Kidney (tissue), 14 donors: Measurements from ENCODE around the gene DCLRE1B. TPM values are rescaled to one million over a fixed set of nuclear protein-coding genes. Genes with fewer than 3 reads are reported as not detected.

Experiments used
- DNase-seq, 5 donors: peaks; one replicate each; pipeline ENCODE4 v3.0.0-alpha.2; 2013 to 2020
- FAIRE-seq: peaks from 2 replicates; lab custom pipeline; 2012; peaks lifted over from hg19 to GRCh38; lab: Jason Lieb, UNC
- H3K27ac ChIP-seq, 2 donors: one replicate each; pipeline ENCODE4 v1.7.0; 2013; ENCODE audit warnings: low read depth in 2 of 2, low read length in 2 of 2, inconsistent platforms in 1 of 2
- H3K27me3 ChIP-seq: one replicate; pipeline ENCODE4 v1.7.1; 2013; ENCODE audit warnings: low read length, inconsistent platforms; ENCODE audit not compliant: control insufficient read depth, insufficient read depth
- H3K36me3 ChIP-seq, 3 donors: one replicate each; pipeline versions ENCODE4 v1.7.0 to v1.7.1; 2013; ENCODE audit warnings: low read length in 3 of 3, control low read depth in 1 of 3, inconsistent platforms in 1 of 3; ENCODE audit not compliant: insufficient read depth in 3 of 3, control insufficient read depth in 2 of 3
- H3K4me1 ChIP-seq, 3 donors: one replicate each; pipeline versions ENCODE4 v1.7.0 to v1.7.1; 2013; ENCODE audit warnings: low read length in 3 of 3, inconsistent platforms in 1 of 3, low read depth in 1 of 3; ENCODE audit not compliant: control insufficient read depth in 2 of 3, insufficient read depth in 2 of 3
- H3K4me3 ChIP-seq, 3 donors: one replicate each; pipeline versions ENCODE4 v1.7.0 to v1.8.1; 2013; ENCODE audit warnings: low read length in 3 of 3, control low read depth in 1 of 3, inconsistent platforms in 1 of 3
- H3K9ac ChIP-seq, 3 donors: one replicate each; pipeline versions ENCODE4 v1.7.0 to v1.7.1; 2013; ENCODE audit warnings: low read length in 3 of 3, control low read depth in 1 of 3, inconsistent platforms in 1 of 3
- H3K9me3 ChIP-seq, 3 donors: one replicate each; pipeline versions ENCODE4 v1.7.0 to v1.7.1; 2013; ENCODE audit warnings: low read length in 3 of 3, control low read depth in 1 of 3, inconsistent platforms in 1 of 3; ENCODE audit not compliant: control insufficient read depth in 2 of 3, insufficient read depth in 1 of 3
- intact Hi-C: fragments of 100-400 bp; cut with DNase I; formaldehyde crosslinking; loops from one replicate; pipeline ENCODE4 v1.11.1; 2022
- polyA plus RNA-seq: library from polyadenylated mRNA; stranded (reverse); fragments of 350-450 nt; fragmentation: Illumina TruSeq; extraction: RNeasy Lipid Tissue Mini Kit (QIAGEN cat#74804); gene quantifications from one replicate; pipeline ENCODE4 v1.2.3, GENCODE V29; 2014; ENCODE audit warnings: low read depth, low replicate concordance; ENCODE audit not compliant: insufficient read depth
- total RNA-seq: library from RNA; stranded (reverse); fragmentation: NEBNext Ultra II Directional; extraction: Animal tissue kit (Norgen Biotek cat#: 25700); gene quantifications from one replicate; pipeline ENCODE4 v1.2.1, GENCODE V29; 2021
- TF ChIP-seq, protein P1 (sequence below): IDR thresholded peaks from 3 replicates; pipeline ENCODE4 v1.5.1; 2012; ENCODE audit warnings: mild to moderate bottlenecking, moderate library complexity, borderline replicate concordance; ENCODE audit not compliant: insufficient read depth; ENCODE audit errors: extremely low read depth
- donor health status: control.
- donor health status: control.
- donor health status: control.
- donor health status: control.
- donor health status: control.
- donor health status: DM: yes; HTN: yes; CAD: no.
- donor health status: Normal renal cell carcinoma (clear cell type).

The DCLRE1B gene
- total and polyA plus RNA-seq, 2 donors from 2014 or later = 1.4 to 6.1 TPM

DNA sequence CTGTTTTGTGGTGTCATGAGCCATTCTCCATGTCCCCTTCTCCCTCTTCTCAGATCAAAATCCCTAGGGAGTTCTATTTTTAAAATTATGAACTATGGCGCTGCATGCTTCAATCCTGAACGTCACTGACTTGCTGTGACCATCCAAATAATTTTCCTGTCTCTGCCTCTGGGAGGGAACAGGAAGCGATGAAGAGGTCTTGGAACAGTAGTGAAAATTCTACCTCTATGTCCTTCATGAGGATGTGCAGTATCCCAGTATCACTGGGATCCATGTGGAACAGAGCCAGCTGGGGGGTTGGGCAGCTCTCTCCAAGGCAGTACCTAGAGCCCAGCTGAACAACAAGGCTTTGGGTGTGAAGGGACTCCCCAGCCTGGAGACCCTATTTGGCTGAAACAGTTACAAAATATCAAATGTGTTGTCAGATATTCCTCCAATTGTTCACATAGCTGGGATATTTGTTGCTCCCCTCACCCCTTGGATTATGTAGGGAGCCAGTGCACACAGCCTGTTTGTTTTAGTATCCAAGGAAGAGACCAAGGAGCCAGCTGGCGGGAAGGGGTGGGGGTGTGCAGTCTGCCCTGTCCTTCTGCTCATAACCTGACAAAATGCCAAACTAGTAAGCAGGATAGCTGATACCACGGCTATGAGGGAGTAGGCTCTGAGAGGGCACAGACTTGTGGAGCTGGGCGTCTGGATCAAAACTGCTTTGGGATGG lies 7.6 kb downstream of the DCLRE1B start:
- Histone ChIP-seq H3K27ac (peak overlapping the region in 1 of 2 donors; percentile 40), H3K36me3 (peaks cover 0 to 18% (median 2%) of the 10 kb centered on the region in 3 donors), H3K9me3 (no peaks in the 10 kb centered on the region), H3K4me3 (no peak overlapping the region), H3K4me1 (no peaks in the 10 kb centered on the region), H3K27me3 (no peaks in the 10 kb centered on the region), H3K9ac (no peak overlapping the region)
- FAIRE-seq (no peak), DNase-seq (peak in 2 of 5 donors; percentile 8 to 66)
- TF ChIP-seq, protein P1, sequence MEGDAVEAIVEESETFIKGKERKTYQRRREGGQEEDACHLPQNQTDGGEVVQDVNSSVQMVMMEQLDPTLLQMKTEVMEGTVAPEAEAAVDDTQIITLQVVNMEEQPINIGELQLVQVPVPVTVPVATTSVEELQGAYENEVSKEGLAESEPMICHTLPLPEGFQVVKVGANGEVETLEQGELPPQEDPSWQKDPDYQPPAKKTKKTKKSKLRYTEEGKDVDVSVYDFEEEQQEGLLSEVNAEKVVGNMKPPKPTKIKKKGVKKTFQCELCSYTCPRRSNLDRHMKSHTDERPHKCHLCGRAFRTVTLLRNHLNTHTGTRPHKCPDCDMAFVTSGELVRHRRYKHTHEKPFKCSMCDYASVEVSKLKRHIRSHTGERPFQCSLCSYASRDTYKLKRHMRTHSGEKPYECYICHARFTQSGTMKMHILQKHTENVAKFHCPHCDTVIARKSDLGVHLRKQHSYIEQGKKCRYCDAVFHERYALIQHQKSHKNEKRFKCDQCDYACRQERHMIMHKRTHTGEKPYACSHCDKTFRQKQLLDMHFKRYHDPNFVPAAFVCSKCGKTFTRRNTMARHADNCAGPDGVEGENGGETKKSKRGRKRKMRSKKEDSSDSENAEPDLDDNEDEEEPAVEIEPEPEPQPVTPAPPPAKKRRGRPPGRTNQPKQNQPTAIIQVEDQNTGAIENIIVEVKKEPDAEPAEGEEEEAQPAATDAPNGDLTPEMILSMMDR = no peak
- intact Hi-C loops = no loop called here

DNA sequence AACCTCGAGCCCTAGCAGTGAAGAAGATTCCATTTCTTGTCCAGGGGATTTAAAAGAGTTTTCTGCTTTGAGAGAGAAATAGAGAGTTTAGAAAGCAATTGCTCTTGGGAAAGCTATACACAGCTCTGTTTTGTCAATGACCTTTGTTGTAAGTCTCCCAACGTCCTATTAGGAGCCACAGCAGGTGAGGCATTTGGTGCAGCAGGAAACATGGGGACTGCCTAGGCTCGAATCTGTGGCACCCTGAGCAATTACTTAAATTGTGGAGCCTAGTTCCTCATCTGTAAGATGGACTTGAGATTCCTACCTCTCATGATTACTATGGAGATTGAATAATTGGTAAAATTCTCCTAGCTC lies 8.2 kb downstream of the DCLRE1B start:
- Histone ChIP-seq H3K27ac (peak overlapping the region in 1 of 2 donors; percentile 40), H3K9me3 (no peaks in the 10 kb centered on the region), H3K27me3 (no peaks in the 10 kb centered on the region), H3K4me3 (no peak overlapping the region), H3K9ac (no peak overlapping the region), H3K36me3 (peaks cover 0 to 18% (median 0%) of the 10 kb centered on the region in 3 donors), H3K4me1 (no peaks in the 10 kb centered on the region)
- intact Hi-C loops = no loop called here
- TF ChIP-seq, protein P1 = no peak
- FAIRE-seq (no peak), DNase-seq (no peak)

DNA sequence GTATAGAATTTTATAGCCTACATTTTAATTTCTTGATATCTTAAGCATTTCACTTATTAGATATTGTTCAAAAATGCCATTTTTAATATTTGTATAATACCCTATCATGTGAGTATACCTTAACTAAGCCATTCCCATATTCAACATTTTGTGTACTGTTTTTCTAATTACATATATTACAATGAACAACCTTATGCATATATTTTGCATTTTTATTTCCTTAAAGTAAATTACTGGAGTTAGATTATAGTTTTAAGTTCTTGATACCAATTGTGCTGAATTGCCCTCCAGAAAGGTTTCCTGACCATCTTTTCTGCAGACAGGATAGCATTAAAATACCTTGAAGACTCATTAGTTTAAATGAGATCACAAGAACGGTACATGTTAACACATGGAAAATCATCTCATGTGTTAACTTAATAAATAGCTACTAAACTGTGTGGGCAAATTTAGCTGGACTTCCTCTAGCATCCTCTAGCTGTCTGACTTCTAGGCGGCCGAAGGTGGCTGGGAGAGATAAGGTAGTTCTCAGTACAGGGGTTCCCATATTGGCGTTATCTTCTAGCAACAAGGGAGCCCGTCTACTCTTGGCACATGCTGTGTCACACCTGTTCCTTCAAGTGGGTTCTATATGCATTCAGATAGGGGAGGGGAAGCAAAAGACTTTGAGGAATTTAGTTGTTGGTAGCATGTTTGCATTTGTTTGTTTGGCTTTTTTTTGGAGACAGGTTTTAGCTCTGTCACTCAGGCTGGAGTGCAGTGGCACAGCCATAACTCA lies 8.9 kb downstream of the DCLRE1B start:
- H3K9me3 ChIP-seq = no peaks in the 10 kb centered on the region
- TF ChIP-seq, protein P1 = no peak
- H3K4me3 ChIP-seq = no peak overlapping the region
- no peaks in the 10 kb centered on the region for H3K27me3 ChIP-seq
- intact Hi-C loops = no loop called here
- peaks cover 0 to 12% (median 0%) of the 10 kb centered on the region in 3 donors for H3K36me3 ChIP-seq
- no peak overlapping the region for H3K9ac ChIP-seq
- no peak for DNase-seq
- no peak overlapping the region for H3K27ac ChIP-seq
- no peak for FAIRE-seq
- H3K4me1 ChIP-seq = no peaks in the 10 kb centered on the region
